ENCODE results near the gene TAF6.

Gene TAF6

GRCh38 chr7:100119072-100119969 lies at the start of gene TAF6, which contains the start of gene CNPY4:
Gene TAF6, minus strand, starts transcription at chr7:100119358. Its CDS starts 5,149 bp downstream, at chr7:100114209.
Gene CNPY4, plus strand, starts transcription at chr7:100119634. Its CDS starts 111 bp downstream, at chr7:100119745.
- peak; percentile 97 for DNase-seq

- DNase-seq, result no peak
These were observed 48.8 kb upstream of the TAF6 start for GRCh38 chr7:100167912-100168323.

GRCh38 chr7:100166970-100167911 lies 48.1 kb upstream of the TAF6 start:
- no peak for DNase-seq

- no peak for DNase-seq
These were observed 47.3 kb upstream of the TAF6 start for GRCh38 chr7:100166317-100166940.

DNA sequence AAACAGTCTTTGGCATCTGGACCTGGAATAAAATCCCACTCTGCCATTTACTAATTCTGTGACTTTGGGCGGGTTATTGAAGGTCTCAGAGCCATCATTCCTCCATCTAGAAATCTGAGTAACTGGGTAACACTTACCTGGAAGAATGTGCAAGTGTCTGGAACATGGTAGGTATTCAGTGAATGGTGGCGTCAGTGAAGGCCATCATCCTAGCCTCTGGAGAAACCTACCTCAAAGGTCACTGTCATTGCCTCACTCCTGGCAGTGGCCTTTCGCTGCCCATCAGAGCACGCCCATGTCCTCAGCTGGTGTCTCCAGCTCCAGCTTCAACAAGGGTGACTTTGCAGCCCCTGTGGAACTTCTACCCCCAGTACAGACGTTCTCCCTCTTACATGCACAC lies 44.7 kb upstream of the TAF6 start:
- no peak for DNase-seq

DNA sequence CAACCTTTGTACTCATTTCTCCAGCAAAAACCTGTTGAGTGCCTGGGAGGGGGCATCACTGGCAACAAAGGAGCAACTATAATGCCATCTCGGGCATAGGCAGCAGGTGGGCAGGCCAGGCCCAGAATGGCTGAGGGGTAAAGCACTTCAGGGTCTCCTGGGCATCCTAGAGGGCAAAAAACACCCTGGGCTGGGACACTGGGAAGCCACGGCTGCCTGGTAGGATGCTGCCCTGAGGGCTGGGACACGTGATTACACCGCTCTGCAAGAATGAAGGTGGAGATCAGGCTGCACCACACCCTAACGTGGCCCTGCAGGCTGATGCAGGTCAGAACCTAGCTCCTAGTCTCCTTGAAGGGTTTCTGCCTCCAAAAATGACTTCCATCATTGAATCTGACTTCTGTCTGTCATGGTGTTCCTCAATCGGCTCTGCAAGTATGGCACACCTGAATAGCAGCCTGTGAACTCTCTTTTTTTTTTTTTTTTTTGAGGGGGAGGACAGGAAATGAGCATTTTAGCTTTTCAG lies 43.9 kb upstream of the TAF6 start:
- DNase-seq, result no peak

DNA sequence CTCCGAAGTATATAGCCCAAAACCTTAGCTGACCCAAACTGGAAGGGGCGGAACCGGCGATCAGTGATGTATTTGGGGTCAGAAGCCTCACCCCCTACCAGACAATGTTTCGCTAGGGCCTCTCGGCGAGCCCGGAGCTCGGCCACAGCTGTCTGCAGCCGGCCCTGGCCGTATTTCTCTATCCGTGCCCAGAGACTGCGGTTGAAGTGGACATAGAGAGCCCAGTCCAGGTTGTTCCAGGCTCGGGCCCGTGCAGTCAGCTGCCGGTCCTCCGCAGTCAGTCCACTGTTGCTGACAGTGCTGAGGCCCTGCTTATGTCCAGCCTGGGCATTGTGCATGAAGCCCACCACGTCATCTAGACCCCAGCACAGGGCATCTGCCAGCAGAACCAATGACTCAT lies 40.9 kb upstream of the TAF6 start:
- no peak for DNase-seq

- DNase-seq, result no peak
These were observed 40.0 kb upstream of the TAF6 start for GRCh38 chr7:100159099-100159623.

GRCh38 chr7:100158229-100159098 lies 39.3 kb upstream of the TAF6 start, which contains the start of gene TRAPPC14:
Gene TRAPPC14, minus strand, starts transcription at chr7:100158723. Its CDS starts 224 bp downstream, at chr7:100158499.
- peak; percentile 86 for DNase-seq

GRCh38 chr7:100157334-100158228 lies 38.4 kb upstream of the TAF6 start:
- DNase-seq, result peak; percentile 53

DNA sequence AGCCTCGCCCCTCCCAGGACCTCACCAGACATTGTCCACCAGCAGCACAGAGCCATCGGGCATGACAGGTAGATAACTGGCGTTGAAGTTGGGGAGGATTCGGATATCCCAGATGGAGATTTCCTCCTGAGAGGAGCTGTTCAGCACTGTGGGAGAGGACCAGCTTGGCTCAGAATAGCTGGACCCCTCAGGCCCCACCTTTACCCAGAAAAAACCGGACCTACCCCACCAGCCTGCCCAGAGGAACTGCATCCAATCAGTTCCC lies 37.8 kb upstream of the TAF6 start:
- no peak for DNase-seq

DNA sequence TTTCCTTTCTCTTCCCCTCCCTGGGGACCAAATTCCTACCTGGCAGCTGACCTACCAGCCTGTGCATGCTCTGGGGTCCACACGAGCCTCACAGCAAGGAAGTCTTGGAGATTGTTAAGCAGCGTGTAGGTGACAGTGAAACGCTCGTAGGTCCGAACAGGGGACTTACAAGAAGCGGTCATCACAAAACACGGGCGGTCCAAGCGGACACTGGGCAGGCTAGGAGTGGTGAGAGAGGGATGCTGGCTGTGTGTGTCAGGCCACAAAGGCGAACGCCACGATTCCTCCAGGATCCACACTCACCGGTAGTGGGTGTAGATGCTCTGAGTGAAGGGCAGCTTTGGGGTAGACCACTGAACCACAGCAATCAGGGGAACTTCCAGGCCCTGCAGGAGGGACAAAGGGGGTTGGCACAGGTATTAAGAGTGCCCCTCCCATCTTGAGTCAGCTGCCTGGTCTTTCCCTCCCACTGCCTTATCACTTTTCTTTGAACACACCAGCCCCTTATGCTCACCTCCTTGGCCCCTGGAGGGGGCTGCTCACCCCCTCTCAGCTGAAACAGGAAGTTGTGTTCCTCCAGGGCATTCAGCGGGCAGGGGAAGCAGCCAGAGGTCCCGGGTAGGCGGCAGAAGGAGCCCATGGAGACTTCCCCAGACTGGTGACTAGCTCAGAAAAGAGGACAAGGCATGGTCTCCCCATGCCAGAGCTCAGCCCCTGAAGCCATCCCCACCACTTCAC lies 37.3 kb upstream of the TAF6 start:
- peak; percentile 25 for DNase-seq

DNA sequence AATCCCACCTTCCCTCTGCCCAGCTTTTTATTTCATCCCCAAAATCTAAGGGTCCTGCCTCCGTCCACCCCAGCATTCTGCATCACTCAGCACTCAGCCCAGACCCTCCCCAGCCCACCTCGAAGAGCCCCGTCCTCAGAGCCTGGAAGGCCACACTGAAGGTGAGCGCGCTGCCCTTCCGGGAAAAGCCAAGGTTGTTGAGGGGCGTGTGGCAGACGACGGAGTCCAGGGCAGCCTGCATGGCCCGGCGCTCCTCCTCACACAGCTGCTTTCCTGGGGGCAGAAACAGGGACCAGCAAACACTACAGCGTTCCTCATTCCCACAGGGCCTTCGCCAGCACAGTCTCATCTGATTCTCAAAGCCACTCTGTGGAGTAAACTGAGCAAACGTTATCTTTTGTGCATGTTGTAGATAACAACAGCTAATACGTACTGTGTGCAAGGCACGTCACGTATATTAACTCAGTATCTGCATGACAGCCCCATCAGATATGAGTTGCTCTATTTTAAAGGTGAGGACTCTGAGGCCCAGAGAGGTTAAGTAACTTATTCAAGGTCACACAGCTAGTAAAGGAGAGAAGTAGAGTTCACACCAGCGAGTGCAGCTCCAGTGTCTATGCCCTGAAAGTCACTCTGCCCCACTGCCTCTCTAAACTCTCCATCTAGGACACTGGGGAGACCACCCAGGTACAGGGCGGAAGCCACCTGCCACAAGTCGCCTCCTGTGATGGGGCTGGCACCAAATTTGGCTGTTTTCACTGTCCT lies 36.6 kb upstream of the TAF6 start:
- no peak for DNase-seq

DNA sequence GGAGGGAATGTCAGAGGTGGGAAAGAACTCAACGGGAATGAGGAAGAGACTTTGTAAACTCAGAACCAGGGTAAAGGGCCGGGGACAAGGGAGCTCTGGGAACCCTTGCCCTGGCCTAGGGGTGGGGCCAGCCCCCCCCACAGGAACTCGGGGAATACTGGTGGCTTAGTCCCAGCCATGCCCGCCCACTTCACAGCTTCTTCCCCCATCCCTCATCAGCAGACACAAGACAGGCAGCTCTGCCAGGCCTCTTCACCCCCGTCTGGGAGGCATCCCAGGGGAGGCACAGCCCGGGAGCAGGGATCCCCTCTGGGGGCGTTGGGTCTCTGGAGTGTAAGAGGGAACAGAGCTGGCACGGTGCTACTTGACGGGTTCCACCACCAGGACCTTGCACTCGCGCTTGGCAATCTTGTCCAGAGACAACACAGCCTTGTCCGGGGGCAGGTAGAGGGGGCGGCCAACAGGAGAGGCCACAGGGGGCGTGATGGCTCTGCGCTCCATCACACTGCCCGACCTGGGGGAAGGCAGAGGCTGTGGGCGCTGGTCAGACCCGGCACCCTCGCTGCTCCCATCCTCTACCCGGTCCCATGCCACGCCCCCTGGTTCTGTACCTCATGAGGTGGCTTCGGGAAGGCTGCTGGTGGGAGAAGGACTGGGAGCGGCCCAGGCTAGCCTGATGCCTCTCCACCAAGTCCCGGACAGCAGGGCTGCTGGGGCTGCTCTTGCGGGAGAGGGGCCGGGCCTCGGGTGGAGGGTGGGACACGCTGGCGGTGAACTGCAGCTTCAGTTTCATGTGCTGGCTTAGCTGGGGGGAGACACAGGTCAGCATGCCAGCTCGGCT lies 35.7 kb upstream of the TAF6 start:
- DNase-seq, result no peak

DNA sequence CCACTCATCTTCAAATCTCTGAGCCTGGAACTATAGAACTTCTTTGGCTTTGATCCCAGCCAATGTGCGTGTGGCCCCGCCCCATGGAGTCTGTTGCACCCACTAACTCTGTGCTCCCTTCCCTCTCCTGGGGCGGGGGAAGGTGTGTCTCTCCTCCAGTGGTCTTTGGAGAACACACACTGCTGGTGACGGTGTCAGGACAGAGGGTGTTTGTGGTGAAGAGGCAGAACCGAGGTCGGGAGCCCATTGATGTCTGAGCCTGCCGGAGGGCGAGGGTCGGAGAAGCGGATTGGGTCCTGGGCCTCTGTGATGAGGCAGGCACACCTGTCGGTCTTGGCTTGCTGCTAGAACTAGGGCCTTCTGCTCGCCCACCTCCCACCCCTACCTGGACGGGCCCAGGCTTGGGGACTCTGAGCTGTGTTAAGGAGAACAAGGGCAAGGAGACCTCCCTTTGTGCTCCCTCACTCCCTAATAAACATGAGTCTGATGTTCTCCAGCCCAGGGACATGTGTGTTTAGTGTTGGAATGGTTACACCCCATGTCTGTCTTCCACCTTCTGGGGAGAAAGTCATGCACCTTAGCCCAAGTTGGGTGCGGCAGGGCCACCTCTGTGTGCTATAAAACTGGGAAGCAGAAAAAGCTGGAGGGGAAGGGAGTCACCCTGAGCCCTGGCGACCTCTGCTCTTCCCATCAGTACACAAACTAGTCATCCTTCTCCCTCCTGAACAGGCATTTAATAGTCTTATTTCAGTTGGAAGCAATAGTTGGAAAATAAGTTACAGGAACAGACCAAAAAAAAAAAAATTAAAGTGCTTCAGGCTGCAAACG lies 34.8 kb upstream of the TAF6 start:
- no peak for DNase-seq

DNA sequence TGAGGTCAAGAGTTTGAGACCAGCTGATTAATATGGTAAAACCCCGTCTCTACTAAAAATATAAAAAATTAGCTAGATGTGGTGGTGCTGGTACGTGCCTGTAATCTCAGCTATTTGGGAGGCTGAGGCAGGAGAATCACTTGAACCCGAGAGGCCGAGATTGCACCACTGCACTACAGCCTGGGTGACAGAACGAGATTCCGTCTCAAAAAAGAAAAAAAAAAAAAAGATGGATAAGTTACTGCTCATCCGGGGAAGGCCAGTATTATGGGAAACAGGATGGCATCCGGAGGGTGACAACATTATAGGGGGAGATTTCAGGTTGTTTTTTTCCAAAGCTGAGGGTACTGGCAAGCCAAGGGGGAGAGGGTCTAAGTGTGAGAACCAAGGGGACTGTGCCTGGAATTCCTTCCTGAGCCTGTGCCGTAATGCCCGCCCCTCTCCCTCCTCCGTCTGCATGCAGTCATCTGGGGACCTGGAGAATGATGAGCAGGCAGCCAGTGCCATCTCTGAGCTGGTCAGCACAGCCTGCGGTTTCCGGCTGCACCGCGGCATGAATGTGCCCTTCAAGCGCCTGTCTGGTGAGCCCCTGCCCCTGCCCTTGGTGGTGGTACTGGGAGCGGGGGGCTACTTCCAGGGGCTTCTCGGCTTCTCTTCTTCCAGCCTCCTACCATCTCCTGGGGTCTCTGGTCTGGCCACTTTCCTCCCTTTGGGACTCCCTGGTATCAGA lies 33.9 kb upstream of the TAF6 start:
- no peak for DNase-seq
